ENCODE data around the gene CSTF1.

CSTF1 gene

DNA sequence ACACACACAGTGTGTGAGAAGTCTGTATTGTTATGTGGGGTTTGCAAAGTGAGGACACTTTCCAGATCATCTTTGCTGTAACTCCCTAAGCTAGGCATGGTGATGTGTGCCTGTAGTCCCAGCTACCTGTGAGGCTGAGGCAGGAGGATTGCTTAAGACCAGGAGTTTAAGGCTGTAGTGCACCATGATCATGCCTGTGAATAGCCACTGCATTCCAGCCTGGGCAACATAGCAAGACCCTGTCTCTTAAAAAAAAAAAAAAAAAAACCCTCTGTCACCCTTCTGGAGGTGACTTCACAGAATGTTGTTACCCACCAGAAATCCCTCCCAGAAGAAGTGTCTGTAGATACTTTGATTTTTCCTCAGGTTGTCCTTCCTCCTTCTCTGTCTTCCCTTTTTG lies 34.5 kb downstream of the CSTF1 start:
- in situ Hi-C loops (cut with HindIII; ENCODE audit: low sequenced_read_pairs): no loop called here

DNA sequence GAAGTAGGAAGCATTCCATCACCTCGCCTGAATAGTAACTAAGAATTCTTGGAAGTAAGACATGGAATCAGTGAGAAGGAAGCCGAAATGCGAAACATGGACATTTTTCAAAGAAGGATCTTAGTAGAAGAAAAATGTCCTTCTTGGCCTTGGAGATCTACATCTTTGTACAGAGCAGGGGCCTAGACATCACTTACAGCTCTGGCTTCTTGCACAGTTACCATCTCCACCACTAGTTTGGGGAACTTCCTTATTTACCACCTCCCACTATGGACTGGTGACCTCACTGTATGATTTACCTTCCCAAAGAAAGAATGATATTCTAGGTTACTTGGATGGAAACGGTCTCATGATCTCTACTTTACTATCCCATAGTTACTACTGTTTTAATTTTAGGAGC lies 35.4 kb downstream of the CSTF1 start:
- in situ Hi-C loops (cut with HindIII; ENCODE audit: low sequenced_read_pairs): no loop called here

DNA sequence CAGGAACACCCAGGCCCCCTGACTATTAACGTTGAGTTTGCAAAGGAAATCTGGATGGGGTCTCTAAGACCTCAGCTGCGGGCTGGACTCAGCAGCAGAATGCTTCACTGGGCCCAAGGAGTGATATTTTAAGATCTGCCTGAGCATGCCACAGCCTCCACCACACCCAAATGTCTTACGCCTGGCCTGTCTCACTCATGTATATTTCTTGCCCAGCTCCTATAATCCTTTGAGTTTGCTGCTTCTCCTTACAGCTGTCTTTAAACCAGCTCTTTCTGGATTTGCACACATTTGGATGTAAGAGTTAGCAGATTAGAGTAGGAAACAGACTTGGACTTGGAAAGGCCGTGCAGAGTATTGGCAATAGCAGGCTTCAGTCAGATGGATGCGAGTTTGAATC lies 36.0 kb downstream of the CSTF1 start:
- in situ Hi-C loops (cut with HindIII; ENCODE audit: low sequenced_read_pairs): no loop called here

DNA sequence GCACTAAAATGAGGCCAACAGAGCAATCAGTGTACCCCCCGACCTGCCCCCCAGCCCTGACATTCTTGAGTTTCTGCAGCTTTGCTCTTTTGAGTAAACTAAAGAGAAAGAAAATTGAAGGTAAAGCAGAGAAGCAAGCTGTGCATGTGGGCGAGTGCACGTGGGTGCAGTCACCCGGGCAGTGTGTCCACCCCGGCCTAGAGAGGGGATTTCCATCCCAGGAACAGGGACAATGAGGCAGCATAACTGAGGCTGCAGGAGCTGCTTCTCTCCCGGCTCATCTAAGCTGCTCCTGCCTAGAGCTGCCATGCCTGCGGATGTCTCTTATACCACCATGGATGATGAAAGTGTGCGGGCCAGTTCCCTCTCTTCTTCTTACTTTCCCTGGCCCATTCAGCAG lies 36.4 kb downstream of the CSTF1 start:
- in situ Hi-C loops (cut with HindIII; ENCODE audit: low sequenced_read_pairs): no loop called here

DNA sequence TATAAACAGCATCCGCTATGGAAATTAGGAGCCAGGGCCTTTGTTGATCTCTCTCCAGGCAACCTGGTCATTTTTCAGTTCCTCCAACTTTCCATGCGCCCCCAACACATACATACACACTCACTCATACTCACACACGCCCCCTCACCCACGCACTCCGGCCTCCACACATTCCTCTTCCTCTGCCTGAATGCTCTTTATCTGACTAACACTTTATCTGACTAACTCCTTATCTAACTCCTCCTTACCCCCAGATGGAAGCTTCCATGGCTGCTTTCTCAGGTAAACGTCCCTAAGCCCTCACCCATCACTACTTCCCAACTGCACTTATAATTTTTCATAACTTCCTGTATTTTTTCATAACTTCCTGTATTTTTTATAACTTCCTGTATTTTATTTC lies 37.1 kb downstream of the CSTF1 start:
- in situ Hi-C loops (cut with HindIII; ENCODE audit: low sequenced_read_pairs): no loop called here

DNA sequence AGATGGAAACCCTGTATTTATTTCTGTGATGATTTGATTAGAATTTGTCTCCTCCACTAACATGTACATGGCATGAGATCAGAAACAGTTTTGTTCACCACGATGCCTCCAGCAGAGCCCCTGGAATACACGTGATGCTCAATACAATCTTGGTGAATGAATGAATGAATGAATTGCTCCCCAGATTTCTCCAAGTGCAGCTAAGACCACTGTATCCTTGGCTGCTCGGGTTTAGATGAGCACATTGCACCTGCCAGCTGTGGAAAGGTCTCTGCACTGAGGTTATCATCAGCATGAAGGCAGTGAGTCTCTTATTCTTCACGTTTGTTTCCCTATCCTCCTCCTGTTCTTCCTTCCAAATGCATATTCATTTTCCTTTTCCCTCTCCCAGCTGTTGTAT lies 37.5 kb downstream of the CSTF1 start:
- in situ Hi-C loops (cut with HindIII; ENCODE audit: low sequenced_read_pairs): no loop called here

DNA sequence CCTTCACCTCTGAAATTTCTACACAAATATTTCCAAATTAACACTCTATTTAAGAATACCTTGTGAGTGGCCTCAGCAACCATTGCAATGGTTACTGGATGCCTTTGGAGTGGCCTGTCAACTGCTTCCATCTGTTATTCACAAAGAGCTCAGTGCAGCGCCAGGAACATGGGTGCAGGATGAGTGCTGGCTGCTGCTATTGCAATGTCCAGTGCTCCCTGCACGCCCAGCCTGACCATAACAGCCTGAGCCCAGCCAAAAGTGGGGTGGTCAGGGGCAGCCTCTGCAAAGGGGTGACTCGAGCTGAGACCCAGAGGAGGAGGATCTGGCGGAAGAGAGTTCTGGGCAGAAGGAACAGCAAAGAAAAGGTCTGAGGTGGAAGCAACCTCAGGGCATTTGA lies 38.0 kb downstream of the CSTF1 start:
- in situ Hi-C loops (cut with HindIII; ENCODE audit: low sequenced_read_pairs): no loop called here

DNA sequence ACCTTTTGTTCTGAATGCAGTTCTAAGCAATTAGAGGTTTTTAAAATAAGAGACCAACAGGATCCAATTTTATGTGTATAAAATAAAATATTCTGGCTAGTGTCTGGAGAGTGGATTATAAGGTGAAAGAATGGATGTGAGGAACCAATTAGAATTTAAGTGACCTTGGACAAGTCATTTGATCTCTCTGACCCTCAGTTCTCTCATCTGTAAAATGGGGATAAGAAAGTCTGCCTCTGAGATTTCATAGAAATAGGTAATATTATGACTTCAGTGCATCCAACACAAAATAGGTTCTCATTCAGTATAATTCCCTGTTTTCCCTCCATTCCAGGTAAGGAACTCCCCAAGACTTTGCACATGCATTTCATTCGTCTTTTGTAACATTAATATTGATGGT lies 38.5 kb downstream of the CSTF1 start:
- in situ Hi-C loops (cut with HindIII; ENCODE audit: low sequenced_read_pairs): no loop called here

DNA sequence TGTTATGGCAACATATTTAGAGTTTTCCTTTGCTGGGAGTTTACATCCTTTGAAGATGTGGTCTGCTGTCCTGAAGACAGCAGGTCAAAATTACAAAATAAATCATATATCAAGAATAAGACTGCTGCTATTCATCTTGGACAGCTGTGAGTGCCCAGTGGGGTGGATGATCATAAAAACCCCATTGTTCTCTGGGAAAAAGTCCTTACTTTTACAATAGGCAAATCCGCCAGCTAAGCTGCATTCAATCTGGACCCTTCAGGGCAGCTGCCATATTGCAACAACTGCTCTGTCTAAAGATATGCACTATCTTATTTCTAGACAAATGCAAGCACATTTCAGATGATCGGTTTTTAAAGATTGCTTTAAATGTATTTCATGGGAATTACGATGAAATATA lies 39.0 kb downstream of the CSTF1 start:
- in situ Hi-C loops (cut with HindIII; ENCODE audit: low sequenced_read_pairs): no loop called here

DNA sequence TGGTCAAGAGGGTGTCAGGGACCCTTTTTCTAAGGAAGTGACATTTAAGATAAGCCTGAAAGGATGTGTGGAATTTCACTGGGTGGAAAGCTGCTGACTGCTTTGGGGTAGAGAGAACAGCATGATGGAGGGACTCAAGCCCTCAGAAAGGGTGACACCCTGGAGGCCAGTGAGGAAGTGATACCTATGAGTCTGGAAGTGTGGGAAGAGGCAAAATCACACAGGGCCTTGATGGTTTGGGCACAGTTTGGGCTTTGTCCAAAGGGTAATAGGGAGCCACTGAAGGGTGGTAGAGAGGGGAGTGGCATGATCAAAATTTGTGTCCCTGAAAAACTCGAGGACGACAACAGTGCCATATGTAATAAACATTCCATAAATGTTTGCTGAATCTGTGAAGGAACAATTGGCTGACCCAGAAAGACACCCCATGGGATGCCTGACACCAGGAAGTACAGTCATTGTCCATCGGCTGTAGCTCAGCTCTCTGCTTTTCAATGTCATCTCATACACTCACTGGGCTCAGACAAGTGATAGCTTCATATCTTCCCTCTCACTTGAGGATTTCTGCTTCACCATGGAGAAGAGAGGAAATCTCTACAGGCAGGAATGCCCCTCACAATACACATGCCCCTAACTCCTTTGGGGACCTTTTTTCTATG lies 40.9 kb downstream of the CSTF1 start:
- in situ Hi-C loops (cut with HindIII; ENCODE audit: low sequenced_read_pairs): no loop called here

DNA sequence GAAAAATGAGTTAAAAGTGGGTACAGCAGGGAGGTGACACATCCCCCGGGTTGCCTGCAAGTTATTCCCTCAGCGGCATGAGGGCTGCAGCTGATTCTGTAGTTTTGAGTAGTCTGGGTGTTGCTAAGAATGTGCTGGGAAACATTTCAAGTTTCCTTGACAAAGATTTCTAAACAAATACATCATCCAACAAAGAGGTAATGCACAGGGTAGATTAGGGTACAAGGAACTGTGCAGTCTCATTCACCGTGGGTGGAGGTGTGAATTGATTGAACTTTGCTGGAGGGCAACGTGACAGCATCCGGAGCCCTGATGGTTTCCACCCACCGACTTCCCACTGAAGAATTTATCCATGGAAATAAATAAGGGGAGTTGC lies 41.4 kb downstream of the CSTF1 start:
- in situ Hi-C loops (cut with HindIII; ENCODE audit: low sequenced_read_pairs): no loop called here

DNA sequence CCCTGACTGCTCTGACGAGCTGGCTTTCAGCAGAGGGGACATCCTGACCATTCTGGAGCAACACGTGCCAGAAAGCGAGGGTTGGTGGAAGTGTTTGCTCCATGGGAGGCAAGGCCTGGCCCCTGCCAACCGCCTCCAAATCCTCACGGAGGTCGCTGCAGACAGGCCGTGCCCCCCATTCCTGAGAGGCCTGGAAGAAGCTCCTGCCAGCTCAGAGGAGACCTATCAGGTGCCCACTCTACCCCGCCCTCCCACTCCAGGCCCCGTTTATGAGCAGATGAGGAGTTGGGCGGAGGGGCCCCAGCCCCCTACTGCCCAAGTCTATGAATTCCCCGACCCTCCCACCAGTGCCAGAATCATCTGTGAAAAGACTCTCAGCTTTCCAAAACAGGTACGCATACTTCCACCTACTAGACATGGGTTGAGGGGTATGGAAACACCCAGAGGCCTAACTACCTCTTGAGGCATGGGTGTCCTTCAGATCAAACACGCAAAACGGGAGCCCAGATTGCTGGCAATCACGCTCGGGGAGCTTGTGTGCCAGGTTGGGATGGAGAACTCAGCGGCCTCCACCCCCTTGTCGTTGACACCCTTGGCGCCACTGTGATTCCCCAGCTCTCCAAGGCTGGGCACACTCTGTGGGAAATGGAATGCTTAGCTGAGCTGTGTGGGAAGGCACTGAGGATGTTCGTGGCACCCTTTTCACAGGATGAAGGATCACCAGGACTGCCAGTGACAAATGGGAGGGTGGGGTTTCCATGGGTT lies 44.9 kb downstream of the CSTF1 start:
- in situ Hi-C loops (cut with HindIII; ENCODE audit: low sequenced_read_pairs): no loop called here

DNA sequence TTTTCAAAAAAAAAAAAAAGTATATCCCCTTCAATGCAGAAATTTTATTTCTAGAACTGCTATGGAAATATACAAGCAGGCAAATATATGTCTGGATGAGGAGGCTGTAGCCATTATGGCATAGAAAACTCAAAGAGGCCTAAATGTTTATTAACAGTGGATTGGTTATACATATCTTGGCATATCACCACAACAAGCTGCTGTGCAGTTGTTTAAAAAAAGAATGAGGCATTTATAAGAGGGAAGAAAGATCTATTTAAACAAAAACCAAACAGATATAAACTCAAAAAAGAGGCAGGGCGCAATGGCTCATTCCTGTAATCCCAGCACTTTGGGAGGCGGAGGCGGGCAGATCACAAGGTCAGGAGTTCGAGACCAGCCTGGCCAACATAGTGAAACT lies 45.8 kb downstream of the CSTF1 start:
- in situ Hi-C loops (cut with HindIII; ENCODE audit: low sequenced_read_pairs): no loop called here

DNA sequence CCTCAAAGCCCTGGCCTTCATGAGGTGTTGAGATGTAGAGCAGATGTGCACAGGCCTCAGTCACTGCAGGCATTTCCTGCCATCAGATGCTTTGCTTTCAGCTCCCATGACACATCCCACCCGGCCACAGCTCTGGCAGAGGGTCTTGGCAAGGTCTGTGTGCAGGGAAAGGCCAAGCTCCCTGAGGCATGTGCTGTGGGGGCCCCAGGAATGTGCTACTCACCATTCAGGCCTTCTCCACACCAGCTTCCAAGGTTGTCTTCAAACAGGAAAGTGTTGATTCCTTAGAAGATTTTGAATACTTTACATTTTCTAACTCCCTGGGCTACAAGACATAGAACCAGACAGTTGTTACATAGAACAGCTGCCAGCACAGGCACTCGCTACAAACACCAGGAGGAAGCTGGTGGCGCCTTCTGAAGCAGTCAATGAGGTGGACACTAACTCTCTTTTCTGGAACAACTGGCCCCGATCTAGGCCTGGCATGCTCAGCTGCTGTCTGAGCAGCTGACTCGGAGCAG lies 47.4 kb downstream of the CSTF1 start:
- in situ Hi-C loops (cut with HindIII; ENCODE audit: low sequenced_read_pairs): no loop called here

DNA sequence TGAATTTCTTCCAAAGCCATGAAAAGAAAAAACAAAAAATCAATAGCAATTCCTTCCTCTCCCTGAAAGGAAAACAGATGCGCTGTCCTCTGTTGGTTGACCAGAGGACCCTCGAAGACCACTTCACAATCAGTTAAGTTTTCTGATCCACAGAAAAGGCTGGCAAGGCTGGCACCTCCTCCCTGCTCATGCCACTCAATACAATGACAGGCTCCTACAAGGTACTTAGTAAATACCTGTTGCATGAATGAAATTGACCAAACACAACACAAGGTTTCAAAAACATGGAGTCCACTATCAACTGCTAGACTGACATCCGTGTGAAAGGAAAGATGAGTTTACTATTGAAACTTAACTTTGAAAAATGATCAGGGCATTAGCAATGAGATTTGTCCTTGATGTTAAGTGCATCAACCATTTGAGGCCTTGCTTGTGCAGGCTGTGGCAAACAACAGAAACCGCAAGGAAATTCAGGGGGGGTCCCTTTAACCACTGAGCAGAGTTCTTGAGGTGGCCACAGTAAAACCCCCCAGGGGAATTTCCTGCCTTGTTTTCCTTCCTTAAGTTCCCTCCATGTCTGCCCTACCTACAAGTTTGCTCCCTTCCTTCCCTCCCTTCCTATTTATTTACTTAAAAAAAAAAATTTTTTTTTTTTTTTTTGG lies 48.0 kb downstream of the CSTF1 start:
- in situ Hi-C loops (cut with HindIII; ENCODE audit: low sequenced_read_pairs): no loop called here

DNA sequence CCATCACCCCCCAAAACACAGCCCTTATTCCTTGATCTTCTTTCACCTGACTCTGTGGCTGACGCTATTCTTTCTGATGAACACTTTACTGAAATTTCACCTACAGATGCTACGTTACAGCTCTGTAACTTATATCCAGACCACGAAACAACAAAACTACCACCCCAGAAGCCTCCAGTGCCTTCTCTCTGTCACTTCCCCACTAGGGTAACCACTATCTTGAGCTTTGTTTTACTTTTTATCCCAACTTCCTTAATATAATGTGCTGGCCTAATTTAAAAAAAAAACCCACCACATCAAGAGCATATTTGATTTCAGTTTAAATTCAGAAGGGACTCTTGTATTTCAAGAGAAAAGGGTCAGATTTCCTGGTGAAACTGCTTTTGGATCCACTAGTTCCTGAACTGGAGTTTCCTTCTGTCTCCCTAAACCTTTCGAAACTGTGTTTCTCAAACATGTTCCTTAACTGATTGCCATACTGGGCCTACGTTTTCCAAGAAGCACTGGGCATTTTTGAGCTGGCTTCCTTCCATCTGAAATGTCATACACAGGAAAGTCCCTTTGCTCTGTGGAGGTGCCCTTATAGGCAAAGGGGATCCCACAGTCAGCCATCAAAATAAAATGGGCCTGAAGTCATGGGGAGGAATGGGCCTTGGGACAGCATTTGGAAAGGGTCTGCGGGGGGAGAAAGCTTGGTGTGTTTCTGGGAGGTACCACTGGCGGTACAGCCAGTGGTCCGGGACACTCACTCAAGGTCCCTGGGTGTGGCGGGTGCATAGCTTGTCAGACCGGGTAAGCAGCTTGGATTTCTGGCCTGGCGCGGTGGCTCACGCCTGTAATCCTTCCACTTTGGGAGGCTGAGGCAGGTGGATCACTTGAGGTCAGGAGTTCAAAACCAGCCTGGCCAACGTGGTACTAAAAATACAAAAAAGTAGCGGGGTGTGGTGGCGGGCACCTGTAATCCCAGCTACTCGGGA lies 50.2 kb downstream of the CSTF1 start:
- in situ Hi-C loops (cut with HindIII; ENCODE audit: low sequenced_read_pairs): no loop called here

DNA sequence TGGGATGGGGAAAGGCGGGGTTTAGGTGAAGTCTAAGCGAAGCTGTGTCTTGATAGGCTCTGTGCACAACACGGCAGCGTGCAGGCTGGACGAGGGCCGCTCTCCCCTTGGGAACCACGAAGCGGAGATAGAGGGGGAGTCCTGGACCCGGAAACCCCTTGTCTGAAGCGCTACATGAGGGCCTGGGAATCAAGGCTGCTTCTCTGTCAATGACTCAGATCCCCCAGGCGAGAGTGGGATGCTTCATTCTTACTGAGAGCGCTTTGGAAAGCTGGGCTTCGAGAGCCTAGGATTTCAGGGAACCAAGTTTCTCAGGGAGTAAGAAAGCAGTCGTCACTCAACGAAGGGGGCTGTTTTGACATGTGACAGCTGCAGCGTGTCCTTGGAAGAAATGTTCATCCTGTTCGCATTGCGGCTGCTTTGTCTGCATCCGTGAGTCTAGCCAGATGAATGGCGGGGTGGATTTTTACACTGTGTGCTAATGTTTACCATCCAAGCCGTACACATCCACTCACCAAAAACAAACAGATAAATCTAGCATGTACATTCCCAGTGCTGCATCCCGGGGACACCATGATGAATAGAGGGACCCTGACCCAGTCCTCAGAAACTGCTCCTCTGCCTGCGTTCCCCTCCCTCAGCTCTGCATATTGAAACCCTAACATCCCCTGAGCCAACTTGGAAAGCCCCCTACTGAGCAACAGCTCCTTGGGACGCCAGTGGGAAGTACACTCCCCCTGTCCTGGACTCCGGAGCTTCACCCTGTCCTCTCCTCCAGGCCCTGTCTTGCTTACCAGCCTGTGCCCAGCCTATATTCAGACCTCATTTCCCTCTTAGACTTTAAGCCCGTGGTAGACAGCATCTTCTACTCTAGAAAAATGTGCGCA lies 51.5 kb downstream of the CSTF1 start:
- in situ Hi-C loops (cut with HindIII; ENCODE audit: low sequenced_read_pairs): no loop called here

DNA sequence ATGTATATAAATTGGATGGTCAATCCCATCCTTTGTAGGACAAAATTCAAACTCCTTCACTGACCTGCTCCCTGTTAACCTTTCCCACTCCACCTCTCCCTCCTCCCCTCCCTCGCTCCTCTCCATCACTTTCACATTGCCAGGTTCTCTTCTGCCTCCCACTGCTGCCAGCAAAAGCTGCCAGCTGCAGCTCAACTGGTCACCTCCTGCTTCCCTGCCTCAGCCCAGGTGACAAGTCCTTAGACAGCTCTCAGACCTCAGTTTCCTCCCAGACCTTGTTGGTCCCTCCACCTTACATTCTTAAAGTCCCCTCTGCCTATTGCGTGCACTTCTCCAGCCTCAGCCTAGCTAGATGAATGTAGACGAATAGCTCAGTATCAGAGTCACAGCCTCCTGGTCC lies 52.7 kb downstream of the CSTF1 start:
- in situ Hi-C loops (cut with HindIII; ENCODE audit: low sequenced_read_pairs): no loop called here

DNA sequence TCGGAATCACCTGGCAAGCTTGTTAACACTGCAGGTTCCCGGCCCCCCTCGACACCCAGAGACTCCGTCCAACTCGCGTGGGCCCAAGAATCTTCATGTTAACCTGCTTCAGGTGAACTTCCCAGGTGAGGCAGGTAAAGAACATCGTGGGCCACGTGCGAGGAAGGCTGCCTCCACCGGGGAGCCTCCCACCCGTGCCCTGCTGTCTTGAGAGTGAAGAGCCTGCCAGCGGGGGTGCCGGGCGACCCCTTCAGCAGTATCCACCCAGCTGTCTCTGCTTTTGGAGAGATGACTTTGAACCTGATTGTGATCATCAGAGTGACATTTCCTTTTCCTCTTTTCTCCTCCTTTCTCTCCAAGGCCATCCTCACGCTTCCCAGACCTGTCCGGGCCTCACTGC lies 53.1 kb downstream of the CSTF1 start:
- in situ Hi-C loops (cut with HindIII; ENCODE audit: low sequenced_read_pairs): no loop called here

DNA sequence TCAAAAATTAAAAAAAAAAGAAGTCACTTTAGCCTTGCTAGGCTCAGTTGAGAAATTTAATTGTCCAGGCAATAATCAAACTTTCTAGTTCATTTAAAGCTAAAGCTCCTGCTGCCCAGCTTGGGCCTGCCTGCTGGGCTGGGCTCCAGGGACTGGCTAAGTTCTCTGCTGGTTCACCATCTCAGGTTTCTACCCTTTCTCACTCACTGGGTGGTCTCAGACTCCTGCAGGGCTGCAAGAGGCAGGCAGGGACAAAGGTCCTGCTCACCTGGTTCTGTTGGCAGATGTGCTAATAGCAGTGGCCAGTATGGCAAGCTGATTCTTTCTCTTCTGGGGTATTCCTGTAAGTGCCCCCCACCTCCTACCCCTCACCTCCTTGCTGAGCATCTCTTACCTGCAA lies 54.8 kb downstream of the CSTF1 start:
- in situ Hi-C loops (cut with HindIII; ENCODE audit: low sequenced_read_pairs): no loop called here

Data from DLD1 (cell line).